IMR-90 (cell line): ENCODE data around the gene ELP4. TPM values are rescaled to one million over a fixed set of nuclear protein-coding genes. Genes with fewer than 3 reads are reported as not detected.

ENCODE experiments used
- ATAC-seq: fragments of 200-7000 bp; cut with Tn5 transposase; 2 replicates; pipeline ENCODE4 v1.9.1; 2020; ENCODE audit warnings: low read depth, mild to moderate bottlenecking, moderate library complexity
- BruUV-seq: library from RNA; stranded (reverse); fragments of 400-500 nt; replicated peaks from 2 replicates; lab custom pipeline; 2021; lab: Mats Ljungman, UMichigan
- CTCF ChIA-PET: fragments of 300-600 bp; formaldehyde crosslinking; extraction: SDS; loops from one replicate; lab custom pipeline; 2021; ENCODE audit warnings: antibody characterized with exemption; lab: Yijun Ruan, JAX
- POLR2A ChIA-PET: fragments of 300-600 bp; sonication (Branson Sonifier 250); formaldehyde crosslinking; loops from one replicate; lab custom pipeline; 2022; ENCODE audit warnings: antibody characterized with exemption; ENCODE audit not compliant: unreplicated experiment; lab: Charles Lee
- DNase-seq: peaks from one replicate; pipeline ENCODE4 v3.0.0; 2013
- H2AFZ ChIP-seq: replicated peaks from 2 replicates; pipeline ENCODE3; 2013; ENCODE audit warnings: low read length, mild to moderate bottlenecking; ENCODE audit not compliant: poor library complexity
- H2AK5ac ChIP-seq: 2 replicates; pipeline ENCODE4 v1.6.1; 2013; ENCODE audit warnings: low read depth, low read length, inconsistent platforms
- H2AK9ac ChIP-seq: replicated peaks from 2 replicates; pipeline ENCODE3; 2013; ENCODE audit warnings: mild to moderate bottlenecking, low read depth, low read length, moderate library complexity; ENCODE audit not compliant: poor library complexity
- H2BK120ac ChIP-seq: 2 replicates; pipeline ENCODE4 v1.6.1; 2013; ENCODE audit warnings: low read depth, low read length, inconsistent platforms
- H2BK15ac ChIP-seq: 3 replicates; pipeline ENCODE4 v1.6.1; 2013; ENCODE audit warnings: low read depth, low read length, inconsistent platforms
- H2BK20ac ChIP-seq: 2 replicates; pipeline ENCODE4 v1.6.1; 2013; ENCODE audit warnings: low read depth, mild to moderate bottlenecking, inconsistent platforms, low read length, moderate library complexity
- H2BK5ac ChIP-seq: 2 replicates; pipeline ENCODE4 v1.6.1; 2013; ENCODE audit warnings: mild to moderate bottlenecking, low read depth, low read length, inconsistent platforms; ENCODE audit not compliant: poor library complexity, severe bottlenecking
- H3K14ac ChIP-seq: replicated peaks from 2 replicates; pipeline ENCODE4 v1.6.1; 2013; ENCODE audit warnings: low read depth, low read length, inconsistent platforms
- H3K18ac ChIP-seq: 2 replicates; pipeline ENCODE4 v1.6.1; 2013; ENCODE audit warnings: low read depth, low read length, control low read depth
- H3K23ac ChIP-seq: 2 replicates; pipeline ENCODE4 v1.6.1; 2013; ENCODE audit warnings: low read depth, low read length, inconsistent platforms
- H3K27ac ChIP-seq: 2 replicates; pipeline ENCODE4 v1.5.1; 2013; ENCODE audit warnings: mild to moderate bottlenecking, control low read depth, low read length; ENCODE audit not compliant: insufficient read depth
- H3K27me3 ChIP-seq: 2 replicates; pipeline ENCODE4 v1.6.1; 2013; ENCODE audit warnings: low read length; ENCODE audit not compliant: control insufficient read depth, insufficient read depth
- H3K36me3 ChIP-seq: 2 replicates; pipeline ENCODE4 v1.6.1; 2013; ENCODE audit warnings: low read length, mixed read lengths; ENCODE audit not compliant: control insufficient read depth, insufficient read depth
- H3K4ac ChIP-seq: 2 replicates; pipeline ENCODE4 v1.6.1; 2013; ENCODE audit warnings: low read depth, low read length, inconsistent platforms
- H3K4me1 ChIP-seq: 2 replicates; pipeline ENCODE4 v1.6.1; 2013; ENCODE audit warnings: low read length, mixed read lengths; ENCODE audit not compliant: control insufficient read depth, insufficient read depth
- H3K4me2 ChIP-seq: 2 replicates; pipeline ENCODE4 v1.6.1; 2013; ENCODE audit warnings: low read depth, mild to moderate bottlenecking, control low read depth, low read length, moderate library complexity
- H3K4me3 ChIP-seq: 2 replicates; pipeline ENCODE4 v1.5.1; 2013; ENCODE audit warnings: low read depth, mild to moderate bottlenecking, control low read depth, low read length, moderate library complexity; ENCODE audit not compliant: insufficient read depth
- H3K56ac ChIP-seq: 2 replicates; pipeline ENCODE4 v1.6.1; 2013; ENCODE audit warnings: low read length, inconsistent platforms; ENCODE audit not compliant: insufficient read depth; ENCODE audit errors: extremely low read depth
- H3K79me1 ChIP-seq, 2 experiments: 2 replicates each; pipeline ENCODE4 v1.6.1; 2013; ENCODE audit warnings: low read length in 2 of 2, inconsistent platforms in 1 of 2, low read depth in 1 of 2
- H3K9ac ChIP-seq: 2 replicates; pipeline ENCODE4 v1.6.1; 2013; ENCODE audit warnings: low read depth, low read length, control low read depth
- H3K9me1 ChIP-seq: 2 replicates; pipeline ENCODE4 v1.6.1; 2013; ENCODE audit warnings: low read length, inconsistent platforms; ENCODE audit not compliant: insufficient read depth
- H3K9me3 ChIP-seq: 2 replicates; pipeline ENCODE4 v1.6.1; 2013; ENCODE audit warnings: low read length; ENCODE audit not compliant: control insufficient read depth, insufficient read depth
- H4K20me1 ChIP-seq: 2 replicates; pipeline ENCODE4 v1.6.1; 2013; ENCODE audit warnings: low read length, inconsistent platforms; ENCODE audit not compliant: insufficient read depth
- H4K5ac ChIP-seq: 2 replicates; pipeline ENCODE4 v1.6.1; 2013; ENCODE audit warnings: mild to moderate bottlenecking, low read depth, low read length, control low read depth
- H4K8ac ChIP-seq, 2 experiments: 2 replicates each; pipeline ENCODE4 v1.6.1; 2013; ENCODE audit warnings: low read depth in 2 of 2, low read length in 2 of 2, control low read depth in 1 of 2, inconsistent platforms in 1 of 2
- H4K91ac ChIP-seq: 2 replicates; pipeline ENCODE4 v1.6.1; 2013; ENCODE audit warnings: low read depth, low read length, inconsistent platforms; ENCODE audit not compliant: insufficient read depth
- BHLHE40 ChIP-seq: fragments of 150-350 bp; IDR thresholded peaks from 2 replicates; pipeline ENCODE4 v1.6.1; 2016; ENCODE audit warnings: mild to moderate bottlenecking, low read depth, low read length
- CEBPB ChIP-seq: IDR thresholded peaks from 2 replicates; pipeline ENCODE4 v1.6.1; 2012; ENCODE audit warnings: low read depth, low read length, improper control_type of control experiment
- CHD1 ChIP-seq: IDR thresholded peaks from 2 replicates; pipeline ENCODE4 v1.6.1; 2012; ENCODE audit warnings: low read depth, low read length, improper control_type of control experiment
- ELK1 ChIP-seq: fragments of 150-350 bp; IDR thresholded peaks from 2 replicates; pipeline ENCODE4 v1.6.1; 2016; ENCODE audit warnings: low read depth, mild to moderate bottlenecking, low read length, moderate library complexity, borderline replicate concordance
- FOS ChIP-seq: fragments of 150-350 bp; IDR thresholded peaks from 2 replicates; pipeline ENCODE4 v1.6.1; 2016; ENCODE audit warnings: low read depth, low read length
- MAZ ChIP-seq: IDR thresholded peaks from 2 replicates; pipeline ENCODE4 v1.6.1; 2012; ENCODE audit warnings: low read depth, mild to moderate bottlenecking, low read length, improper control_type of control experiment, moderate library complexity, borderline replicate concordance
- MXI1 ChIP-seq: IDR thresholded peaks from 2 replicates; pipeline ENCODE4 v1.6.1; 2012; ENCODE audit warnings: low read depth, mild to moderate bottlenecking, low read length, moderate library complexity, borderline replicate concordance
- NFE2L2 ChIP-seq: fragments of 150-350 bp; IDR thresholded peaks from 2 replicates; pipeline ENCODE4 v1.6.1; 2016; ENCODE audit warnings: low read depth, mild to moderate bottlenecking, low read length
- POLR2A ChIP-seq: IDR thresholded peaks from 2 replicates; pipeline ENCODE4 v1.6.1; 2012; ENCODE audit warnings: mild to moderate bottlenecking, low read depth, low read length
- RAD21 ChIP-seq: IDR thresholded peaks from 2 replicates; pipeline ENCODE4 v1.6.1; 2012; ENCODE audit warnings: low read length, improper control_type of control experiment
- RCOR1 ChIP-seq: IDR thresholded peaks from 2 replicates; pipeline ENCODE4 v1.6.1; 2012; ENCODE audit warnings: mild to moderate bottlenecking, low read length, improper control_type of control experiment; ENCODE audit not compliant: insufficient replicate concordance
- RFX5 ChIP-seq: IDR thresholded peaks from 2 replicates; pipeline ENCODE4 v1.8.0; 2012; ENCODE audit warnings: low read depth, mild to moderate bottlenecking, low read length, moderate library complexity
- SMC3 ChIP-seq: fragments of 150-350 bp; IDR thresholded peaks from 2 replicates; pipeline ENCODE4 v1.6.1; 2016; ENCODE audit warnings: low read depth, mild to moderate bottlenecking, antibody characterized with exemption, low read length, moderate library complexity
- WGBS, 2 experiments: methylation state at CpG; one replicate each; pipeline versions ENCODE4 v1.1.5 to v1.1.7; 2013; ENCODE audit warnings: missing lambda C conversion rate in 2 of 2; ENCODE audit not compliant: insufficient read length in 1 of 2; ENCODE audit errors: extremely low coverage in 2 of 2; 5-methylcytosine and 5-hydroxymethylcytosine counted together
- dilution Hi-C: fragments of 300-500 bp; cut with HindIII; formaldehyde crosslinking; loops from one replicate; pipeline ENCODE4 v1.14.3; 2018; ENCODE audit warnings: low sequenced_read_pairs; ENCODE audit not compliant: unreplicated experiment
- in situ Hi-C: fragments of 300-500 bp; cut with MboI; formaldehyde crosslinking; loops from 3 replicates; pipeline ENCODE4 v1.14.3; 2019; ENCODE audit warnings: low sequenced_read_pairs, inconsistent platforms, mixed read lengths
- intact Hi-C: fragments of 100-400 bp; cut with micrococcal nuclease; formaldehyde crosslinking; loops from 2 replicates; pipeline ENCODE4 v1.10.0; 2022
- polyA plus RNA-seq, 3 experiments: library from polyadenylated mRNA; depleted of rRNA; stranded (reverse); fragments of >200 nt; gene quantifications; 2 replicates each; pipeline ENCODE4 v1.2.3, GENCODE V29; 2012; ENCODE audit warnings: low replicate concordance in 1 of 3
- total RNA-seq: library from RNA; depleted of rRNA; stranded (reverse); fragments of >200 nt; gene quantifications from 2 replicates; pipeline ENCODE4 v1.2.3, GENCODE V29; 2012
- TF ChIP-seq, protein P1 (sequence below): conservative IDR thresholded peaks from 2 replicates; pipeline ENCODE4 v1.5.1; 2012; ENCODE audit warnings: mild to moderate bottlenecking, low read depth, low read length, improper control_type of control experiment
- TF ChIP-seq, protein P2 (sequence below): fragments of 150-350 bp; IDR thresholded peaks from 2 replicates; pipeline ENCODE4 v1.6.1; 2017; ENCODE audit warnings: mild to moderate bottlenecking, antibody characterized with exemption, low read length, low read depth

Gene ELP4
- total and polyA plus RNA-seq, 2 of the 4 experiments (the other 2 are of a cell fraction), result 8.4 to 20.4 TPM

GRCh38 chr11:31794548-31794947 lies 285.0 kb downstream of the ELP4 start:
- H3K23ac ChIP-seq, result no peak overlapping the region
- H3K4ac ChIP-seq, result no peak overlapping the region
- H4K91ac ChIP-seq, result no peak overlapping the region
- ATAC-seq (no peak), DNase-seq (no peak)
- intact Hi-C loops, result loop anchor here (10.0 kb wide), 1 partner anchor 300 kb away; no protein-coding TSS in a partner anchor
- H3K9ac ChIP-seq, result no peak overlapping the region
- no peak overlapping the region for H2BK15ac ChIP-seq
- no peak overlapping the region for H3K4me2 ChIP-seq
- H4K5ac ChIP-seq, result no peak overlapping the region
- no peak overlapping the region for H2AK5ac ChIP-seq
- WGBS, 2 experiments, result no CpG with 5 or more reads among the region's 4 CpGs
- no peak overlapping the region for H2AK9ac ChIP-seq
- dilution Hi-C loops, result no loop called here
- no peak overlapping the region for H4K8ac ChIP-seq
- in situ Hi-C loops, result no loop called here
- H3K27me3 ChIP-seq, result peaks cover 57% of the 10 kb centered on the region
- H3K14ac ChIP-seq, result no peak overlapping the region
- no peak overlapping the region for H3K4me3 ChIP-seq
- H4K20me1 ChIP-seq, result no peaks in the 10 kb centered on the region
- no peak overlapping the region for H3K27ac ChIP-seq
- TF ChIP-seq CEBPB (no peak), POLR2A (no peak), RFX5 (no peak), RCOR1 (no peak), RAD21 (no peak), MAZ (no peak), SMC3 (no peak), MXI1 (no peak), CHD1 (no peak), NFE2L2 (no peak), BHLHE40 (no peak), FOS (no peak), ELK1 (no peak)
- TF ChIP-seq, protein P1, sequence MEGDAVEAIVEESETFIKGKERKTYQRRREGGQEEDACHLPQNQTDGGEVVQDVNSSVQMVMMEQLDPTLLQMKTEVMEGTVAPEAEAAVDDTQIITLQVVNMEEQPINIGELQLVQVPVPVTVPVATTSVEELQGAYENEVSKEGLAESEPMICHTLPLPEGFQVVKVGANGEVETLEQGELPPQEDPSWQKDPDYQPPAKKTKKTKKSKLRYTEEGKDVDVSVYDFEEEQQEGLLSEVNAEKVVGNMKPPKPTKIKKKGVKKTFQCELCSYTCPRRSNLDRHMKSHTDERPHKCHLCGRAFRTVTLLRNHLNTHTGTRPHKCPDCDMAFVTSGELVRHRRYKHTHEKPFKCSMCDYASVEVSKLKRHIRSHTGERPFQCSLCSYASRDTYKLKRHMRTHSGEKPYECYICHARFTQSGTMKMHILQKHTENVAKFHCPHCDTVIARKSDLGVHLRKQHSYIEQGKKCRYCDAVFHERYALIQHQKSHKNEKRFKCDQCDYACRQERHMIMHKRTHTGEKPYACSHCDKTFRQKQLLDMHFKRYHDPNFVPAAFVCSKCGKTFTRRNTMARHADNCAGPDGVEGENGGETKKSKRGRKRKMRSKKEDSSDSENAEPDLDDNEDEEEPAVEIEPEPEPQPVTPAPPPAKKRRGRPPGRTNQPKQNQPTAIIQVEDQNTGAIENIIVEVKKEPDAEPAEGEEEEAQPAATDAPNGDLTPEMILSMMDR, result no peak
- TF ChIP-seq, protein P2, sequence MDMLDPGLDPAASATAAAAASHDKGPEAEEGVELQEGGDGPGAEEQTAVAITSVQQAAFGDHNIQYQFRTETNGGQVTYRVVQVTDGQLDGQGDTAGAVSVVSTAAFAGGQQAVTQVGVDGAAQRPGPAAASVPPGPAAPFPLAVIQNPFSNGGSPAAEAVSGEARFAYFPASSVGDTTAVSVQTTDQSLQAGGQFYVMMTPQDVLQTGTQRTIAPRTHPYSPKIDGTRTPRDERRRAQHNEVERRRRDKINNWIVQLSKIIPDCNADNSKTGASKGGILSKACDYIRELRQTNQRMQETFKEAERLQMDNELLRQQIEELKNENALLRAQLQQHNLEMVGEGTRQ, result no peak
- H3K56ac ChIP-seq, result no peak overlapping the region
- no peak overlapping the region for H2AFZ ChIP-seq
- no peak overlapping the region for H2BK120ac ChIP-seq
- H3K9me1 ChIP-seq, result no peaks in the 10 kb centered on the region
- peaks cover 6% of the 10 kb centered on the region; the same call in 1 of the 2 replicates for H3K9me3 ChIP-seq
- H3K36me3 ChIP-seq, result no peaks in the 10 kb centered on the region
- BruUV-seq, result no TSS peak
- no peak overlapping the region for H3K18ac ChIP-seq
- H3K4me1 ChIP-seq, result peaks cover 3% of the 10 kb centered on the region; the same call in 1 of the 2 replicates
- no peaks in the 10 kb centered on the region for H3K79me1 ChIP-seq
- H2BK20ac ChIP-seq, result no peak overlapping the region
- ChIA-PET CTCF (no interaction called here), POLR2A (no interaction called here)
- no peak overlapping the region for H2BK5ac ChIP-seq
